VCaP (cell line): ENCODE results near the gene TMEM129.

Experiments used
- H3K27ac ChIP-seq: fragments of 450-650 bp; 2 replicates; pipeline ENCODE4 v1.5.1; 2017
- CTCF ChIP-seq: fragments of 450-650 bp; conservative IDR thresholded peaks from 2 replicates; pipeline ENCODE4 v1.5.1; 2017; ENCODE audit warnings: mild to moderate bottlenecking, moderate library complexity

TMEM129 gene

GRCh38 chr4:1735215-1735614 lies 14.1 kb upstream of the TMEM129 start:
- no peak for TF ChIP-seq CTCF
- H3K27ac ChIP-seq, result no peak overlapping the region

- no peak for TF ChIP-seq CTCF
- no peak overlapping the region for H3K27ac ChIP-seq
Observed at GRCh38 chr4:1732911-1733310, 11.8 kb upstream of the TMEM129 start.

- no peak for TF ChIP-seq CTCF
- H3K27ac ChIP-seq, result no peak overlapping the region
Observed at GRCh38 chr4:1731180-1731579, 10.1 kb upstream of the TMEM129 start.

- H3K27ac ChIP-seq, result no peak overlapping the region
Observed at GRCh38 chr4:1730532-1731135, 9.5 kb upstream of the TMEM129 start.

GRCh38 chr4:1728061-1728980 lies 7.2 kb upstream of the TMEM129 start:
- TF ChIP-seq CTCF, result no peak; the same call in 1 of the 2 replicates
- peak overlapping the region; percentile 45 for H3K27ac ChIP-seq

More at GRCh38 chr4:1730532-1731135, 9.5 kb upstream of the TMEM129 start:
- no peak for TF ChIP-seq CTCF

GRCh38 chr4:1727117-1728031 lies 6.3 kb upstream of the TMEM129 start:
- H3K27ac ChIP-seq, result peak overlapping the region; percentile 45

More at GRCh38 chr4:1727117-1728031, 6.3 kb upstream of the TMEM129 start:
- no peak for TF ChIP-seq CTCF
